Activated gamma-delta T cell treated with anti-CD3 and anti-CD28 coated beads, Interleukin-2, amount 50 U/mL, for 16 hours (primary cell): Measurements from ENCODE around the gene C16orf54.
"Not testable (repeated sequence)": the region's sequence is repeated elsewhere in the genome, so short reads cannot be mapped to it uniquely, and the experiment has no call there.

ENCODE experiments used
- DNase-seq: peaks from one replicate; pipeline ENCODE4 v3.0.0-alpha.2; 2020; ENCODE audit warnings: low read depth

The C16orf54 gene

DNA sequence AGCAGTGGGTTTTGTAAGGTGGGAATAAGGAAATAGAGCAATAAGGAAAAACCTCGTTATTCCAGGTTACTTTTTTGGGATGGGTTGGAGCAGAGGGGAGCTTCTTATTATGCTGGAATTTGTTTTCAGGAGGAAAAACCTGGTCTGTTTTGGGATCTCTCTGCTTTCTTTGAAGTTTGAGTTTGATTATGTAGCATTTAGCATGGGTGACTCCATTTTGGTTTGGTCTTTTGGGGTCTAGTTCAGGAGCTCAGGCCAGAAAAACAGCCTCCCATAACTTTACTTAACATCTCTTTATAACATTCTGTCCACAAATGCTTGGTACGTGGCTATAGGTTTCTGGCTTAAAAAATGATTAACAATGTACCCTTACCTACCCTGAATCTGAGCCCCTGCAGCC is 23.7 kb upstream of the C16orf54 start:
- DNase-seq, result no peak

DNA sequence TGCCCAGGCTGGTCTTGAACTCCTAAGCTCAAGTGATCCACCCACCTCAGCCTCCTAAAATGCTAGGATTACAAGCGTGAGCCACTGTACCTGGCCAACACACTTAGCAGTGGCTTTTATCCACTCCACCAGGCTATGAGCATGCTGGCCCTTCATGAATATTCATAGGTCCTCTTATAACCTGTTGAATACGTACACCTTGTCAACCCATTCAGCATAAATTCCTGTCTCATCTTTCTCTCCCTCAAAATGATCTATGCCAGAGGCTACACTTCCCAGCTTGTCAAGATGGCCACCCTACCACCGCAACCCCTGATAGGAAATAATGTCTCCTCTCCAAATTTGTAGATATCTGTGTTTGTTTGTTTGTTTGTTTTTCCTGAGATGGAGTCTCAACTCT is 21.3 kb upstream of the C16orf54 start:
- DNase-seq, result no peak

DNA sequence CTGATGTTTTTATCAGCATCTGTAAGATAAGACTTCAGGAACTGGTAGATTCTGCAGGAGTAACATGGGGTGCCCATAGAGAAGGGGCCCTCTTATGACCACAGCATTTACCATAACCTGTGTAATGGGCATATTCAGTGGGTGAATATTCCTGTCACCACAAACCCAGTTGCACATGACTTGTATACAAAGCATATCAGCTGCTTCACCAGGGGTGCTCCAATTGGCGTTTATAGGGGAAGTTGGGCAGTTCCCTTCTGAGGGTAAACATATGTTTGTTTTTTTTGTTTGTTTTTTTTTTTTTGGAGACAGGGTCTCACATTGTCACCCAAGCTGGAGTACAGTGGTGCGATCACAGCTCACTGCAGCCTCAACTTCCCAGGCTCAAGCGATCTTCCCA is 20.8 kb upstream of the C16orf54 start:
- no peak for DNase-seq

DNA sequence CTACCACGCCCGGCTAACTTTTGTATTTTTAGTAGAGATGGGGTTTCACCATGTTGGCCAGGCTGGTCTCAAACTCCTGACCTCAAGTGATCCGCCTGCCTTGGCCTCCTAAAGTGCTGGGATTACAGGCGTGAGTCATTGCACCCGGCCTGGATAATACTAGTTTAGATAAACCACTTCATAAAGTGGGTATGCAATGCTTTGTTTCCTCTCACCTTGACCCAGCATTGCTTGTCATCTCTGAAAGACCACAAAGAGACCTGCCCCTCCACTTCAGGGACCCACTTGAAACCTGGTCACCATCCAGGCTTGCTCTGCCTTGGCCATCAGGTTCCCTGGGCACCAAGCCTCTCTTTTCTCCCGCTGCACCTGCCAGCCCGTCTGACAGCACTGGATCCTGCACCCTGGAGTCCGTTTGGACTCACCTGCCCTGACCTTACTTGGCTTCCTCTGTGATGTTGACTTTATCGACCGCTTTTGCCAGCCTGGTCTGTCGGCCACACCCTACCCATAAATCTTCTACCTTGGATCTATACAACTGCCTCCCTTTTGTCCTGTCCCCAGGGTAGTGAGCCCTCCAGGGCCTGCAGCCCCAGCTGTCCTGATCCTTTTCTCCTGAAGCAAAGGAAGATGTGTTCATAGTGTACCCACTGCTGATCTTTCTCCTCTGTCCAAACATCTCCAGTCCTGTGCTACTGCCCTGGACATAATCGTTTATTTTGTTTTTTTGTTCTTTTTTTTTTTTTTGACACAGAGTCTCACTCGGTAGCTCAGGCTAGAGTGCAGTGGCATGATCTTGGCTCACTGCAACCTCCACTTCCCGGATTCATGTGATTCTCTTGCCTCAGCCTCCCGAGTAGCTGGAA is 19.6 kb upstream of the C16orf54 start:
- no peak for DNase-seq

DNA sequence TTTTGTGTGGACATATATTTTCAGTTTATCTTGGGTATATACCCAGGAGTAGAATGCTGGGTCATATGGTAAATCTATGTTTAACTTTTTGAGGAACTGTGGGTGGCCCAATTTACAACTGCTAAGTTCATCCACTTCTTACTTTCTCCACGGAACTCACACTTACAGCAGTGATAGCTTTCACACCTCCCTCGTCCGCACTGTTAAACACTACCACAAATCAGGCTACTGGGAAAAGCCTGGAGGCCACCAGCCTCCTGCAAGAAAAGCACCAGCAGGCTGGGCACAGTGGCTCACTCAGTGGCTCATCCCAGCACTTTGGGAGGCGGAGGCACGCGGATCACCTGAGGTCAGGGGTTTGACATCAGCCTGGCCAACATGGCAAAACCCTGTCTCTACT is 17.5 kb upstream of the C16orf54 start:
- DNase-seq, result no peak

DNA sequence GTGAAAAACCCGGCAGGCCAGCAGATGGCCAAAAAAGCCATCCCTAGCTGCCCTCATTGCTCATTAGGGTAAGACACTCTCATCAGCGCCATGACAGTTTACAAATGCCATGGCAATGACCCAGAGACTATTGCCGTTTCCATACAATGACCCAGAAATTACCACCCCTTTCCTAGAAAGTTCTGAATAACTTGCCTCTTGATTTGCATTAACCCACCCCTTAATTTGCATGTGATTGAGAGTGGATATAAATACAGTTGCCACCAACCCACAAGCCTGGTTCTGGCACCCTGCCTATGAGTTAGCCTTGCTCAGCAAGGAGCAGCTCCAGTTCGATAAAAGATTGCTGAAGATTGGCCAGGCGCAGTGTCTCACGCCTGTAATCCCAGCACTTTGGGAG is 16.1 kb upstream of the C16orf54 start:
- no peak for DNase-seq

DNA sequence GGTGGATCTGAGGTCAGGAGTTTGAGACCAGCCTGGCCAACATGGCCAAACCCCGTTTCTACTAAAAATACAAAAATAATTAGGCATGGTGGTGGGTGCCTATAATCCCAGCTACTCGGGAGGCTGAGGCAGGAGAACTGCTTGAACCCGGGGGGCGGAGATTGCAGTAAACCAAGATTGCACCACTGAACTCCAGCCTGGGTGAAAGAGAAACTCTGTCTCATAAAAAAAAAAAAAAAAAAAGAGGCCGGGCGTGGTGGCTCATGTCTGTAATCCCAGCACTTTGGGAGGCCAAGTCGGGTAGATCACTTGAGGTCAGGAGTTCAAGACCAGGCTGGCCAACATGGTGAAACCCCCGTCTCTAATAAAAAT is 15.5 kb upstream of the C16orf54 start:
- not testable (repeated sequence) for DNase-seq

DNA sequence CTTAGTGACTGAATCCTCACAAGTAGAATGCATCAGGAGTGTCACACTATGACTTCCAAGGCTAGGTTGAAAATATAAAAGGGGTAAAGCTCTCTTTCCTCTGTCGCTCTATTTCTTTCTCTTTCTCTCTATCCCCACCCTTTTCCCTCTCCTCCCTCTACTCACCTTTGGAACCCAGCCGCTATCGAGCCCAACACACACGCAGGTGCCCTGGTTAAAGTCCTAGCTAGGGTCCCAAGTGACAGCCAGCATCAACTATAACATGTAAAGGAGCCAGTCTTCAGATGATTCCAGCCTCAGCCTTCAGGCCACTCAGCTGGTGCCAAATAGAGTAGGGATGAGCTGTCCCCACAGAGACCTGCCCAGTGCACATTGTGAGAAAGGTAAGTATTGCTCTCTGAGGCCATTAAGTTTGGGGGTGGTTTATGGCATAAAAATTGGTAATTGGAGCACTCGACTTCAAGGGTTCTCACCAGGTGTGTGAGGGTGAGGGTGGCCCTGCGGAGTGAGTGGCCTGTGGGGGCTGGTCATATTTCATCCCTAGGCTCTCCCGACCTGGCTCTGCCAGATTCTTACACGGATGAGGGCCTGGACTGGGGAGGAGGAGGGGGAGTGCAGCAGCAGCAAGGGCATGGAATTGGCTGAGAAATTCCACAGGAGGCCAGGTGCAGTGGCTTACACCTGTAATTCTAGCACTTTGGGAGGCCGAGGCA is 14.9 kb upstream of the C16orf54 start:
- DNase-seq, result no peak

DNA sequence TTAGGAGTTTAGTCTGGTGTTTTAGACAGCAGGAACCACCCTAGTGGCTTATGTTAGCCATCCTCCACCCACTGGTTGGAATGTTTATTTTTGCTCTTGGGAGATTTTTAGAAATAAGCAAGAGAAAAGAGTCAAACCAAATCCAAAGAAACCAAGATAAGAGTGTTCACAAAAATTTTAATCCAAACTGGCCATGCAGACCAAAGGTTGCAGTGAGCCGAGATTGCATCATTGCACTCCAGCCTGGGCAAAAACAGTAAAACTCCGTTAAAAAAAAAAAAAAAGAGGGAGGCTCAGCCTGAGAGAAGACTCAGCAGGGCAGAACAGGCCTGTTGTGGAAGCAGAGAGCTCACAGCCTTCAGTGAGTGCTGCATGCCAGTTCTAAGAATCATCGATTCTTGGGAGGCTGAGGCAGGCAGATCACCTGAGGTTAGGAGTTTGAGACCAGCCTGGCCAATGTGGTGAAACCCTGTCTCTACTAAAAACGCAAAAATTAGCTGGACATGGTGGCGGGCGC is 12.2 kb upstream of the C16orf54 start:
- no peak for DNase-seq

DNA sequence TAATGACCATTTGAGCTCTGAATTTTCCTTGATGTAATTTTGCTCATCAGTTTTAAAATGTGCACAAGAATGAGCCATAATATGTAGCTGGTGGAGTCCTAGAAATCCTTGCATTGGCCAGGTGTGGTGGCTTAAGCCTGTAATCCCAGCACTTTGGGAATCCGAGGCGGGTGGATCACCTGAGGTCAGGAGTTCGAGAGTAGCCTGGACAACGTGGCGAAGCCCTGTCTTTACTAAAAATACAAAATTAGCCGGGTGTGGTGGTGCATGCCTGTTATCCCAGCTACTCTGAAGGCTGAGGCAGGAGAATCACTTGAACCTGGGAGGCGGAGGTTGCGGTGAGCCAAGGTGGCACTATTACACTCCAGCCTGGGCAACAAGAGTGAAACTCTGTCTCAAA is 11.3 kb upstream of the C16orf54 start:
- DNase-seq, result not testable (repeated sequence)

DNA sequence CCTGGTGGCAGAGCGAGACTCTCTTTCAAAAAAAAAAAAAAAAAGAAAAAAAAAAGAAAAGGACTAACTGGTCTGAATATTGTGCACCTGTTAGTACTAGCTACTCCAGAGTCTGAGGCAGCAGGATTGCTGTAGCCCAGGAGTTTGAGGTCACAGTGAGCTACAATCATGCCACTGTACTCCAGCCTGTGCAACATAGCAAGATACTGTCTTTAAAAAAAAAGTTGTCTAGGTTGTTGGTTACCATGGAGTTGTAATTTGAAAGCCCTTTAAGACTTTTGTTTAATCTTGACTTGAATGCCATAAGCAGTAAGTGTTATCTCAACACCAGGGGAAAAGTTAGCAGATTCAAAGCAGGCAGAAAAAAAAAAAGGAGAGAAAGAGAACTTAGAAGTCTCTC is 10.9 kb upstream of the C16orf54 start:
- no peak for DNase-seq

DNA sequence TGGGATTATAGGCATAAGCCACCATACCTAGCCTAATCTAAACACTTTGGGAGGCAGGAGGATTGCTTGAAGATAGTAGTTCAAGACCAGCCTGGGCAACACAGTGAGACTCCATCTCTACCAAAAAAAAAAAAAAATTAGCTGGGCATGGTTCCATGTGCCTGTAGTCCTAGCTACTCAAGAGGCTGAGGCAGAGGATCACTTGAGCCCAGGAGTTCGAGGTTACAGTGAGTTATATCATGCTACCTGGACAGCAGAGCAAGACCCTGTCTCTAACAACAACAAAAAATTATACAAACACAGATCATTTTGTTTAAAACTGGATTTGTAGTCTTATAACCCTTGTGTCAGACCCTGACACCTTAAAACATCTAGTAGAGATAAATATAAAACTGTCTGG is 7.7 kb upstream of the C16orf54 start:
- DNase-seq, result no peak

DNA sequence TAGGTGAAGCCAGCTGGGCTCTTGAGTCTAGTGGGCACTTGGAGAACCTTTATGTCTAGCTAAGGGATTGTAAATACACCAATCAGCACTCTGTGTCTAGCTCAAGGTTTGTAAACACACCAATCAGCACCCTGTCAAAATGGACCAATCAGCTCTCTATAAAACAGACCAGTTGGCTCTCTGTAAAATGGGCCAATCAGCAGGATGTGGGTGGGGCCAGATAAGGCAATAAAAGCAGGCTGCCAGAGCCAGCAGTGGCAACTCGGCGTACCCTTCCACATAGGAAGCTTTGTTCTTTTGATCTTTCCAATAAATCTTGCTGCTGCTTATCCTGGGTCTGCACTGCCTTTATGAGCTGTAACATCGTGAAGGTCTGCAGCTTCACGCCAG is 3.0 kb upstream of the C16orf54 start:
- not testable (repeated sequence) for DNase-seq

DNA sequence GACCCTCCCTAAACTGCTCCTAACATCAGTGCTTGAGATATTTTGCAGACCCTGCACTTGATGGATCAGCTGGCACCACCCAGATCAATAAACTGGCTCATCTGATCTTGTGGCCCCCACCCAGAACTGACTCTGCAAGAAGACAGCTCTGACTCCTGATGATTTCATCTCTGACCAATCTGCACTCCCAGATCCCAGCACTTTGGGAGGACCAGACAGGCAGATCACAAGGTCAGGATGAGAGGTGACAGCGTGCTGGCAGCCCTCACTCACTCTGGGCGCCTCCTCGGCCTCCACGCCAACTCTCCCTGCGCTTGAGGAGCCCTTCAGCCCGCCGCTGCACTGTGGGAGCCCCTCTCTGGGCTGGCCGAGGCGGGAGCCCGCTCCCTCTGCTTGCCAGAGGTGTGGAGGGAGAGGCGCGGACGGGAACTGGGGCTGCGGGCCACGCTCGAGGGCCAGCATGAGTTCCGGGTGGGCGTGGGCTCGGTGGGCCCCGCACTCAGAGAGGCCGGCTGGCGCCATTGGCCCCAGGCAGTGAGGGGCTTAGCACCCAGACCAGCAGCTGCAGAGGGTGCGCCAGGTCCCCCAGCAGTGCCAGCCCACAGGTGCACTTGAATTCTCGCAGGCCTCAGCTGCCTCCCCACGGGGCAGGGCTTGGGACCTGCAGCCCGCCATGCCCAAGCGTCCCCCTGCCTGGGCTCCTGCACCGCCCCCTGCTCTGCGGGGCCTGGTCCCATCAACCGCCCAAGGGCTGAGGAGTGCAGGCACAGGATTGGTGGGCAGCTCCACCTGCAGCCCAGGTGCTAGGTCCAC is 2.4 kb upstream of the C16orf54 start:
- no peak for DNase-seq

DNA sequence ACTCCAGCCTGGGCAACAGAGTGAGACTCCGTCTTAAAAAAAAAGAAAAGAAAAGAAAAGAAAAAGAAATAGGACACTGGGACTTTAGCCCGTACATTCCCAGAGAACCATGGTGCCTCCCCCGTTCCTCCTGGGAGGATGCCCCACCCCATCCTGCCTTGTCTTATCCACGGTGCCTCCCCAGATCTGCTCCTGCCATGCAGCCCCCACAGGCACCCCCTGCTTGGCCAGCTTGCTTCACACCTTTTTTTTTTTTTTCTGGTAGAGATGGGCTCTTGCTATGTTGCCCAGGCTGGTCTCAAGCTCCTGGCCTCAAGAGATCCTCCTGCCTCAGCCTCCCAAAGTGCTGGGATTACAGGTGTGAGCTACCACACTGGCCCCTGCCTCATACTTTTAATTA is 728 bp upstream of the C16orf54 start:
- not testable (repeated sequence) for DNase-seq

DNA sequence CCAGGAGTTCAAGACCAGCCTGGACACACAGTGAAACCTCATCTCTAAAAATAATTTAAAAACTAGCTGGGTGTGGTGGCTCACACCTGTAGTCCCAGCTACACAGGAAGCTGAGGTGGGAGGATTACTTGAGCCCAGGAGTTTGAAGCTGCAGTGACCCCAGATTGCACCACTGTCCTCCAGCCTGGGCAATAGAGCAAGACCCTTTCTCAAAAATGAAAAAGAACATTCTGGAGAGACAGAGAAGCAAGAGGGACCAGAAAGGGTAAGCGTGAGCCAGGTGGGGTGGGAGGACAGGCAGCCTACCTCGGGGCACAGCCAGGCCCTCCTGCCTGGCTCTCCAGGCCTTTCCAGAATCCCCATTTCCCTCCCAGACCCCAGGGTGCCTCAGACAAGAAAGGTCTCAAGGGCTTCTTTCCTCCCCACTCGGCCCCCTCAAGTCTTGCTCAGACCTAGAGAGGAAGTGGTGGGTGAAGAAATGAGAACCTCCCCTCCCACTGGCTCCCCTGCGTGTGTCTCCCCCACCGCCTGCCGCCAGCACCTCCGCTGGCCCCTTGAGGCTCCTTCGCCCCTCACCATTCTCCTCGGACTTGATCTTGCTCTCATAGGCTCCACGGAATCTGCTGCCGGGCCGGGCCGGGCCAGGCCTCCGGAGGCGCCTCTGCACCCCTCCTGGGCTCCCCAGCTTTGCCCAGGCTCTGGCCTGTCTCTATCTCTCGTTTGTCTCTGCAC is 503 bp downstream of the C16orf54 start:
- DNase-seq, result peak; percentile 53

DNA sequence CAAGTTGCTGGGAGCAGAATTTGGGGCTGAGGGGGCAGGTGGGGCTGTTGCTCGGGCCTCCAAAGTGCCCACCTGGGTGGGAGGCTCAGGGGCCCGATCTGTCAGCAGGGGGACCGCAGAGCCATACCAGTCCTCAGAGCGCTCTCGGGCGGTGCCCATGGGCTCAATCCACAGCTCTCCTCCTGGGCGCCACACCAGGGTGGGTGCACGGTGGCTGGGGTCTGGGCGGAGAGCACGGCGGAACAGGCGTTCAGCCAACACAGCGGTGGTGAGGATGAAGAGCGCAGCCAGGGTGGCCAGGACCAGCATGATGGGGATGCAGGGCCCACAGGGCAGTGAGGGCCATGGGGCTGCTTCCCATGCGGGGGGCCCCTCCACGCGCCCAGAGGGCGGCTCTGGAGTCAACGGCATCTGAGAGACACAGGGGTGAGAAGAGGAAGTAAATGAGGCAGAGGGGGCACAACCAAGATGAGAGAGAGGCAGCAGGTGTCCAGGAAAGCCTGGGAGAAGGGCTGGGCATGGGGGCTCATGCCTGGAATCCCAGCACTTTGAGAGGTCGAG is 1.2 kb downstream of the C16orf54 start:
- DNase-seq, result no peak

DNA sequence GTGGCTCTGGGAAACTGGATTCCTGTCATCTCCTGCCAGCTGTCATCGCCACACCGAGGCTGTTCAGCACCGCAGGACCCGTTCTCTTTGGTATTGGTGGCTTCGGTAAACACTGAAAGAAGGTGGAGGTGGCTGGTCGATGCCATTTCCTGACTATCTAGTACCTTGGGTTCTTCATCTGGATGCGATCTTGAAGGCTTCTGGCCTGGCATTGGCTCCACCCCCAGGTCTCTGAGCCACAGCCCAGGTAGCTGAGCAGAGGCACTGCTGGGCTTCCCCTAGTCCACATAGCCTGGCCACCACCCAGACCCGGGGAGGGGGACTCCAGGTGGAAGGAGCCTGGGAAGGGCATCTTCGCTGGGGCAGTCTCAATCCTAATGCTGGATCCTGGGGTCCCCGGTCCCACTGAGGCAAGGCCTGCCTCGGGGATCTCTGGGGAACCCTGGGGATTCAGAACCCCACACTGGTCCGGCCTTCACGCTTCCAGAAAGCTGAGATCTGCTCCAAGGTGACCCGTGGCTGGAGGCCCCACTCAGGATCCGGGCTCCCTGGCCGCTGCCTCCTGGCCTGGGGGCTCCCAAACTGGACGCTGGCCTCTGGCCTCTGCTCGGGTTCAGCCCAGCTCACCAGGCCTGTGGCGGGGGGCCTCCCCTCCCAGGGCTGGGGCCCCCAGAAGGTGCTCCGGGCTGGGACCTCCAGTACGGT is 1.8 kb downstream of the C16orf54 start:
- DNase-seq, result peak; percentile 34

DNA sequence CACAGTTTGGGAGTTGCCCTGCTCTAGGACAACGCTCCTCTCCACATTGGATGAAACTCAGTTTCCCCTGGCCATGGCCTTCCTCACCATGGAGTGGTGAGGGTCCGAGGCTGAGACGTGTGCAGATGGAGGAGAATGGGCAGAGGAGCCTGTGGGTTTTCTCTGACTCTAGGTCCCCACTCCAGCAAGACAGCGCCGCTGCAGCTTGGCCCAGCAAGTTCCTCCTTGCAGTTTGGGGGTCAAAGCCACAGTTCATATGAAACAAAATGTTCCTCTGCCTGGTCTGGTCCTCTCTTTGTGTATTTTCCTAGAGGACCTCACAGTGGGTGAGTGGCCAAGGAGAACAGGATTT is 2.3 kb downstream of the C16orf54 start:
- DNase-seq, result no peak

DNA sequence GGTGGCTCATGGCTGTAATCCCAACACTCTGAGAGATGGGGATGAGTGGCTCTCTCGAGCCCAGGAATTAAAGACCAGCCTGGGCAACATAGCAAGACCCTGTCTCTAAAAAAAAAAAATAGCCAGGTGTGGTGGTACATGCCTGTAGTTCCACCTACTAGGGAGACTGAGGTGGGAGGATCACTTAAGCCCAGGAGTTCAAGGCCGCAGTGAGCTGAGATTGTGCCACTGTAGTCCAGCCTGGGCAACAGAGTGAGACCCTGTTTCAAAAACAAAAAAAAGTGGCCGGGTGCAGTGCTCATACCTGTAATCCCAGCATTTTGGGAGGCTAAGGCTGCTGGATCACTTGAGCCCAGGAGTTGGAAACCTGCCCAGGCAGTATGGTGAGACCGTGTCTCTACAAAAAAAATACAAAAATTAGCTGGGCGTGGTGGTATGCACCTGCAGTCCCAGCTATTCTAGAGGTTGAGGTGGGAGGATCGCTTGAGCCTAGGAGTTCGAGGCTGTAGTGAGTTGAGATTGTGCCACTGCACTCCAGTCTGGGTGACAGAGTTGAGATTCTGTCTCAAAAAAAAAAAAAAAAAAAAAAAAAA is 3.0 kb downstream of the C16orf54 start:
- DNase-seq, result no peak

DNA sequence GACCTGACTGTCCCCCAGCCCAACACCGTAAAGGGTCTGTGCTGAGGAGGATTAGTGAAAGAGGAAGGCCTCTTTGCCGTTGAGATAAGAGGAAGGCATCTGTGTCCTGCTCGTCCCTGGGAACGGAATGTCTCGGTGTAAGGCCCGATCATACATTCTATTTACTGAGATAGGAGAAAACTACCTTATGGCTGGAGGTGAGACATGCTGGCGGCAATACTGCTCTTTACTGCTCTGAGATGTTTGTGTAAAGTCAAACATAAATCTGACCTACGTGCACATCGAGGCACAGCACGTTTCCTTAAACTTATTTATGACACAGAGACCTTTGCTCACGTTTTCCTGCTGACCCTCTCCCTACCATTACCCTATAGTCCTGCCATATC is 5.2 kb downstream of the C16orf54 start:
- DNase-seq, result not testable (repeated sequence)
